Nephron progenitor cell (in vitro differentiated cells): ENCODE measurements around the gene KCNS1.
"Not testable (repeated sequence)": the region's sequence is repeated elsewhere in the genome, so short reads cannot be mapped to it uniquely, and the experiment has no call there.

Source experiments
- DNase-seq: peaks from one replicate; pipeline ENCODE4 v3.0.0; 2021
- H3K27ac Mint-ChIP-seq: 2 replicates; pipeline ENCODE4 v1.8.0; 2021; ENCODE audit warnings: mild to moderate bottlenecking, moderate library complexity, mixed read lengths
- H3K27me3 Mint-ChIP-seq: 2 replicates; pipeline ENCODE4 v1.8.0; 2021; ENCODE audit warnings: mild to moderate bottlenecking, low read depth, mixed read lengths; ENCODE audit not compliant: poor library complexity
- H3K36me3 Mint-ChIP-seq: 2 replicates; pipeline ENCODE4 v1.8.0; 2021; ENCODE audit warnings: low read depth, mixed read lengths
- H3K4me1 Mint-ChIP-seq: 2 replicates; pipeline ENCODE4 v1.8.0; 2021; ENCODE audit warnings: mixed read lengths
- H3K4me3 Mint-ChIP-seq: 2 replicates; pipeline ENCODE4 v1.8.0; 2021; ENCODE audit warnings: mild to moderate bottlenecking, moderate library complexity, mixed read lengths
- H3K9me3 Mint-ChIP-seq: 2 replicates; pipeline ENCODE4 v1.8.0; 2021; ENCODE audit warnings: mild to moderate bottlenecking, moderate library complexity, mixed read lengths
- TF ChIP-seq, protein P1 (sequence below): fragments of 200-600 bp; sonication (generic); IDR thresholded peaks from 2 replicates; pipeline ENCODE4 v1.5.0; 2021; ENCODE audit warnings: antibody characterized with exemption

The KCNS1 gene, protein sequence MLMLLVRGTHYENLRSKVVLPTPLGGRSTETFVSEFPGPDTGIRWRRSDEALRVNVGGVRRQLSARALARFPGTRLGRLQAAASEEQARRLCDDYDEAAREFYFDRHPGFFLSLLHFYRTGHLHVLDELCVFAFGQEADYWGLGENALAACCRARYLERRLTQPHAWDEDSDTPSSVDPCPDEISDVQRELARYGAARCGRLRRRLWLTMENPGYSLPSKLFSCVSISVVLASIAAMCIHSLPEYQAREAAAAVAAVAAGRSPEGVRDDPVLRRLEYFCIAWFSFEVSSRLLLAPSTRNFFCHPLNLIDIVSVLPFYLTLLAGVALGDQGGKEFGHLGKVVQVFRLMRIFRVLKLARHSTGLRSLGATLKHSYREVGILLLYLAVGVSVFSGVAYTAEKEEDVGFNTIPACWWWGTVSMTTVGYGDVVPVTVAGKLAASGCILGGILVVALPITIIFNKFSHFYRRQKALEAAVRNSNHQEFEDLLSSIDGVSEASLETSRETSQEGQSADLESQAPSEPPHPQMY

DNA sequence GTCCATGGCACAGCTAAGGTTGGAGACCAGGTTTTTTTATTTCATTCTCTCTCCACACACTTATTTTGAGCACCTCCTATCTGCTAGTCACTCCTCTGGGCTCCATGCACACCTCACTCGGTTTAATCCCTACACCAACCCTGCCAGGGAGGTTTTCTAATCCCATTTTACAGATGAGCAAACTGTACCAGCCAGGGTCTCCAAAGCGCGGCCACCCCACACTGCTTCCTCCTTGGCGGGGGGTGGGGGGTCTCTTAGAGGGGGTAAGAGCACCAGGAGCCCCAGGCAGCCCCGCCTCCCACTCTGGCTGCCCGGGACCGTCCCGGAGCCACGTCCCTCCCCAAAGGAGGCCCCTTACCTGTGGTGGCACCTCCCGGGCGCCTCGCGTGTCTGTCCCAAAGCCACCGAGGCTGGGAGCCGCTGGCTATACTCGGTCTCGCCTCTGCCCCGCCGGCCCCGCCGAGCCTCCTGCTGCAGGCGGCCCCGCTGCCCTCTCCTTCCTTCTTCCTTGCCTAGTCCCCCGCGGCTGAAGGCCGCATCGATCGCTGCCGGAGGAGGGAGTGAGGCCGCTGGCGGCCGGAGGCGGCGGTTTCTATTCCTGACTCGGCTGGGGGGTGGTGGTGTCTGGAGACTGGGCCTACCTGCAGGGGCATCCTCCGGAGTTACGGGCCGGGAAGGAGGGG, at the start of gene KCNS1:
Gene KCNS1 (minus strand): TSS at position 565 of the 683 bp plus-strand sequence. CDS start 1,891 bp downstream, outside the sequence.
- DNase-seq = peak; percentile 60
- Mint-ChIP-seq H3K27me3 (peaks cover 88% of the 10 kb centered on the region), H3K9me3 (peaks cover 4% of the 10 kb centered on the region), H3K4me3 (peak within 1 kb of the TSS; percentile 70), H3K27ac (no peak within 1 kb of the TSS), H3K36me3 (no peaks in the 10 kb centered on the region), H3K4me1 (no peaks in the 10 kb centered on the region)
- TF ChIP-seq, protein P1, sequence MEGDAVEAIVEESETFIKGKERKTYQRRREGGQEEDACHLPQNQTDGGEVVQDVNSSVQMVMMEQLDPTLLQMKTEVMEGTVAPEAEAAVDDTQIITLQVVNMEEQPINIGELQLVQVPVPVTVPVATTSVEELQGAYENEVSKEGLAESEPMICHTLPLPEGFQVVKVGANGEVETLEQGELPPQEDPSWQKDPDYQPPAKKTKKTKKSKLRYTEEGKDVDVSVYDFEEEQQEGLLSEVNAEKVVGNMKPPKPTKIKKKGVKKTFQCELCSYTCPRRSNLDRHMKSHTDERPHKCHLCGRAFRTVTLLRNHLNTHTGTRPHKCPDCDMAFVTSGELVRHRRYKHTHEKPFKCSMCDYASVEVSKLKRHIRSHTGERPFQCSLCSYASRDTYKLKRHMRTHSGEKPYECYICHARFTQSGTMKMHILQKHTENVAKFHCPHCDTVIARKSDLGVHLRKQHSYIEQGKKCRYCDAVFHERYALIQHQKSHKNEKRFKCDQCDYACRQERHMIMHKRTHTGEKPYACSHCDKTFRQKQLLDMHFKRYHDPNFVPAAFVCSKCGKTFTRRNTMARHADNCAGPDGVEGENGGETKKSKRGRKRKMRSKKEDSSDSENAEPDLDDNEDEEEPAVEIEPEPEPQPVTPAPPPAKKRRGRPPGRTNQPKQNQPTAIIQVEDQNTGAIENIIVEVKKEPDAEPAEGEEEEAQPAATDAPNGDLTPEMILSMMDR = no peak

DNA sequence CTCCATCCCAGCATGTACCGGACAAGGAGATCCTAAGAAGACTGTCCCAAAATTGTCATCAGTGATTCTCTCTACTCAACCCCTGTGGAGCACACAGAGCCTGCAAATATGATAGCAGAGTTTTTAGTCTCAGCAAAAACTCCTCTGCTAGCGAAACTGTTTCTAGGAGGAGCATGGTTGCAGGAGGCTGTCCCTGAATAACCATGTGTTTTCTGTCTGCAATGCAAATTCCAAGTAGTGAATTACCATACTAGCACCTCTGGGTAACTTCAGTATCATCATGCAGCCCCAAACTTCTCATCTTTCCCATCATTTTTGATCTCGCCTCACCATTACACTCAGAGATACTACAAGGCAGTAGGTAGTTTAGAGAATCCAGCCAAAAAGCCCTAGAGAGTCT, 48.1 kb upstream of the KCNS1 start:
- Mint-ChIP-seq H3K4me3 (no peak overlapping the region), H3K4me1 (no peaks in the 10 kb centered on the region), H3K27me3 (peaks cover 38% of the 10 kb centered on the region), H3K9me3 (no peaks in the 10 kb centered on the region), H3K36me3 (no peaks in the 10 kb centered on the region), H3K27ac (no peak overlapping the region)
- DNase-seq = no peak
- TF ChIP-seq, protein P1 = no peak

DNA sequence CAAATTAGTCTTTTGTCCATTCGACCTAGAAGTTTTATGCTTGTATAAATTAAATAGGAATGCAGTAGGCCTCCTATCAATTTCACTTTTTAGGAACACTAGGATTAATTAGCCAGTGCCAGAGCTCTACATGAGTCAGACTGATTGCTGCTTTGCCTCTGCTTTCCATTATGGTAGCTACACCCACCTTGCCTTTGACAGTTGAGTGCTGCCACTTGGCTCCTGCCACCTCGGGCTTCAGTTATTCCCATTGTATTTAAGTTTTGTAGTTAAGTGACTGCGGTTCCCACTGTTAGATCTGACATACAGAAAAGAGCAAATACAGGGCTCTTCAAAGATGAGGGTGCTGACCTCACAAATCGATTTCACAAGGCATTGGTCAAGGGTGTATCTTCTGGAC, 39.9 kb upstream of the KCNS1 start:
- no peaks in the 10 kb centered on the region for H3K36me3 Mint-ChIP-seq
- no peaks in the 10 kb centered on the region for H3K4me1 Mint-ChIP-seq
- no peak overlapping the region for H3K27ac Mint-ChIP-seq
- TF ChIP-seq, protein P1 = no peak
- H3K9me3 Mint-ChIP-seq = no peaks in the 10 kb centered on the region
- H3K27me3 Mint-ChIP-seq = peaks cover 26% of the 10 kb centered on the region
- no peak overlapping the region for H3K4me3 Mint-ChIP-seq
- DNase-seq = no peak

DNA sequence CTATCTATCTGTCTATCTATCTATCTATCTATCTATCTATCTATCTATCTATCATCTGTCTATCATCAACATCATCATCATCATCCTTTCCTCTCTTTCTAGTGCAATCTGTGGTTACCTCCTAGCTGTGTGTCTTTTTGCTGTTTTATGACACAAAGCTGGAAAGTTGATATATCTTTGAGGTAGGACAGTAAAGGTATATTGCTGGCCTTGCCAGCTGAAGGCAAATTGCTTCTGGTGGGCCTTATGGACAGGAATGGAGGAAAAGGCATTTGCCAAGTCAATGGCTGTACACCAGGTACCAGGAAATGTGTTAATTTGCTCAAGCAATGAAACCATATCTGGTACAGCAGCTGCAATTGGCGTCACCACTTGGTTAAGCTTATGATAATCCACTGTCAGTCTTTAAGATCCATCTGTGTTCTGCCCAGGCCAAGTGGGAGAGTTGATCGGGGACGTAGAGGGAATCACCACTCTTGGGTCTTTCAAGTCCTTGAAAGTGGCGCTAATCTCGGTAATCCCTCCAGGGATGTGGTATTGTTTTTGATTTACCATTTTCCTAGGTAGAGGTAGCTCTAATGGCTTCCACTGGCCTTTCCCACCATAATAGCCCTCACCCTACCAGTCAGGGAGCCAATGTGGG, 38.9 kb upstream of the KCNS1 start:
- peaks cover 25% of the 10 kb centered on the region for H3K27me3 Mint-ChIP-seq
- not testable (repeated sequence) for H3K36me3 Mint-ChIP-seq, H3K9me3 Mint-ChIP-seq, H3K27ac Mint-ChIP-seq, H3K4me3 Mint-ChIP-seq, DNase-seq, H3K4me1 Mint-ChIP-seq

DNA sequence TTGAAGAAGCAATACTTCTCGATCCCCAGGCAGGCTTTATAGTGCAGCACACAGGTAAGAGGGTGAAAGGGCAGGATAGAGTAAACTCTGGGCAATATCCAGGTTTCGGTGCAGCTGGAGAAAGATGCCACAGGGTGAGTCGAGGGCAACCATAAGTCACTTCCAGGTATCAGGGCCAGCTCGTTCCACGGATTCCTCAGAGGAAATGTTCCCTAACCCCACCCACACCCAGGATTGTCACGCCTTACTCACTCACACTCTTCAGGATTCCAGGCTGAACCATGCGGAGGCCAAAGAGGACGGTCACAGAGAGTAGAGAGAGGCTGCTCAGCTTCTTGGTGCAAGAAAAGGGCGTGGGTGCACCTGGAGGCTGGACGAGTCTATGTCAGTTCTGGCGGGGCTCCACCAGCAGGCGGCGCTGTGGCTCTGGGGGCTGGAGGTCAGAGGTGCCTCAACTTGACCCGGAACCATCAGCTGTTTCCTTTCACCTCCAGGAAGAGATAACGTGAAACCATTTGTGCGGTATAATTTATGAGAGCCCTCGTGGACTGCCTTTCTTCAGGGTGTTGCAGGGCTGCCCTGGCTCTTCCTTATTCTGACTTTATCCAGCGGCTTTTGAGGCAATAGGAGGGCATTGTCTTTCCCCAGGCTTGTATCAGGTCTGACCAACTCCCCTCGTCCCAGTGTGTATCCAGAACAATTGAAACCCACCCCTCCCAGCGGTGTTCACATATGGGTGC, 37.8 kb upstream of the KCNS1 start:
- no peak overlapping the region for H3K4me3 Mint-ChIP-seq
- TF ChIP-seq, protein P1 = peak; percentile 64

More for the DNA sequence above, 37.8 kb upstream of the KCNS1 start:
- Mint-ChIP-seq H3K27ac (no peak overlapping the region), H3K36me3 (no peaks in the 10 kb centered on the region), H3K4me1 (no peaks in the 10 kb centered on the region), H3K27me3 (peaks cover 21% of the 10 kb centered on the region), H3K9me3 (no peaks in the 10 kb centered on the region)
- peak; percentile 74 for DNase-seq
